ENCODE measurements around the gene C16orf82.

C16orf82 gene

GRCh38 chr16:27029525-27029924 lies 37.2 kb upstream of the C16orf82 start:
- TF ChIP-seq CTCF (IDR thresholded peaks at IDR 0.05; ENCODE audit: low read length, missing control alignments) = no peak
- no peak overlapping the region for H3K4me3 ChIP-seq (replicated peaks; ENCODE audit: low read depth, low read length)
- no peak for DNase-seq (ENCODE audit: low read depth)

DNA sequence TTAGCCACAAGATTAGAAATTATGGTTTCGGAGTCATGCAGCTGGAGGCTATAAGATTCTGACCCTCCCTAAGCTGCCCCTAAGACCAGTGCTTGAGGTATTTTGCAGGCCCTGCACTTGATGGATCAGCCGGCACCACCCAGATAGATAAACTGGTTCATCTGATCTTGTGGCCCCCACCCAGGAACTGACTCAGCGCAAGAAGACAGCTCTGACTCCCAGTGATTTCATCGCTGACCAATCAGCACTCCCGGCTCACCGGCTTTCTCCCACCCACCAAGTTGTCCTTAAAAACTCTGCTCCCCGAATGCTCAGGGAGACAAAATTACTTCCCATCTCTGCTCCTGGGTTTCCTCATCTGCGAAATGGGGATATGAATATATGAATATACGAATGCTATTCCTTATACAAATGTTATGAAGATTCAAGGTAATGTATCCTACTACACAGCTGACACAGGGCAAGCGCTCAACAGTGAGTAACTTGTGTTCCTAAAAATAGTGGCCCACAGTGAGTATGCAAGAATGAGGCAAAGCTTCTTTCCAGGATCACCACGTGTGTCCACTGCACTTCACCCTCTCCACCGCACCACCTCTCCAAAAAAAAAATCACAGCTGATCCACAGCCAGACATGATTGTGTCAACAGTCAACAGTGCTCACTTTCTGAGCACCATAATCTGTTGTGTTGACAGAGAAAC lies 33.3 kb upstream of the C16orf82 start:
- no peak overlapping the region for H3K4me3 ChIP-seq (replicated peaks; ENCODE audit: low read depth, low read length)
- DNase-seq (ENCODE audit: low read depth) = no peak
- TF ChIP-seq CTCF (IDR thresholded peaks at IDR 0.05; ENCODE audit: low read length, missing control alignments) = no peak

DNA sequence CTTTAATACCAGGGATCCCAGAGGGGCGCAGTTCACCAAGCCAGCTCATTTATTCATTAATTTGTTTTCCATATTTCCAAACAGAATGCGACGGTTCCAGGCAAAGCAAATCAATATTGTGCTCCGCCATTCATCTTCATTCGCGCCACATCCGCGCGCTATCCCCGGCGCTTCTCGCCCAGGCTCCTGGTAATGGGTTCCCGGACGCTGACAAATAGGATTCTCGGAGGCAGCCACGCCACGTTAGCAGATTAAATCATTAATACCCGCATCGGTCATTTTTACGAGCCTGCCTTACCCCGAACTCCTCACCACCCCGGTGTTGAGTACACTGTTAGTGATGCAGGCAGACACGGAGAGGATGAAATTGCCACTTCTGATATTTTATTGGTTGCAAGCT lies 26.0 kb upstream of the C16orf82 start:
- DNase-seq (ENCODE audit: low read depth) = no peak
- TF ChIP-seq CTCF (IDR thresholded peaks at IDR 0.05; ENCODE audit: low read length, missing control alignments) = no peak
- no peak overlapping the region for H3K4me3 ChIP-seq (replicated peaks; ENCODE audit: low read depth, low read length)

DNA sequence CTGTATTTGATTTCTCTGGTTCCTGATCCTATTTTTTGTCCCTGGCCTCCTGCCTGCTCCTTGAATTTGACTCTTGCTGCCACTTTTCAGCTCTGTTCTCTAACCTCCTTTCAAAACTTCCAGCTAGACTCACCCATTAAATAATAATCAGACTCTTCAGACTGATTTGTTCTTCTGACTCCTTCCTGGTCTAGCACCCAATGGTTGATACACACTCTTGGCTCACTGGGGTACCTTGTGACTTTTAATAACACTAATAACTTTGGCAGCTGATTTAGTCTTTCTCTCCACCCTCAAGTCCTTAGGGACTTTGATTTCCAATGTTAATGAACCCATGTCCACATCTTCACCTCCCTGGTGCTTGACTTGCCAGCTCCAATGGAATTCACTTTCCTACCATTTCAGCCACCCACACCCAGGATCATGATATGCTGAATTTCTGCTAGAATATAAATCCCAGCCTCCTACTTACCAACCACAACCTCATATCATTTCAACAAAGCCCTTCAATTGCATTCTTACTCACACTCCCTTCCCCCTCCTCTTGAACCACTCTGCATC lies 19.7 kb upstream of the C16orf82 start:
- DNase-seq (ENCODE audit: low read depth) = no peak
- H3K4me3 ChIP-seq (replicated peaks; ENCODE audit: low read depth, low read length) = no peak overlapping the region
- TF ChIP-seq CTCF (IDR thresholded peaks at IDR 0.05; ENCODE audit: low read length, missing control alignments) = no peak

- DNase-seq (ENCODE audit: low read depth) = no peak
- H3K4me3 ChIP-seq (replicated peaks; ENCODE audit: low read depth, low read length) = no peak overlapping the region
- TF ChIP-seq CTCF (IDR thresholded peaks at IDR 0.05; ENCODE audit: low read length, missing control alignments) = no peak
Measured at GRCh38 chr16:27048316-27048715, 18.4 kb upstream of the C16orf82 start.

DNA sequence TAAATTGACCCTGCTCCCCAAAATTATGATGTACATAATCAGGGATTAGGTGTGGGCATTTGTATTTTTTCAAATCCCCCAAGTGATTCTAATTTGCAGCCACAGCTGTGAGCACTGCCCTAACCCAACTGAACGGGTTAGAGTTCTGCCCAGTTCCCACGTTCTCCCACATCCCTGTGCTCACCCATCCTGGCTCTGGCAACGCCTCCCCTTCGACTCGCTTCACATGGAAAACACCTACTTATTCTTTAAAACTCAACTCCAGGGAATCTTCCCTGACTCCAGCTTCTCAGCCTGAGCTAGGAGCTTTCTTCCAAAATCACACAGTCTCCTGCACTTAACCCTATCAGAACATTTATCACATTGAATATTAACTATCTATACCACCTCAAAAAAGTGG lies 17.6 kb upstream of the C16orf82 start:
- no peak overlapping the region for H3K4me3 ChIP-seq (replicated peaks; ENCODE audit: low read depth, low read length)
- no peak for TF ChIP-seq CTCF (IDR thresholded peaks at IDR 0.05; ENCODE audit: low read length, missing control alignments)
- DNase-seq (ENCODE audit: low read depth) = no peak

DNA sequence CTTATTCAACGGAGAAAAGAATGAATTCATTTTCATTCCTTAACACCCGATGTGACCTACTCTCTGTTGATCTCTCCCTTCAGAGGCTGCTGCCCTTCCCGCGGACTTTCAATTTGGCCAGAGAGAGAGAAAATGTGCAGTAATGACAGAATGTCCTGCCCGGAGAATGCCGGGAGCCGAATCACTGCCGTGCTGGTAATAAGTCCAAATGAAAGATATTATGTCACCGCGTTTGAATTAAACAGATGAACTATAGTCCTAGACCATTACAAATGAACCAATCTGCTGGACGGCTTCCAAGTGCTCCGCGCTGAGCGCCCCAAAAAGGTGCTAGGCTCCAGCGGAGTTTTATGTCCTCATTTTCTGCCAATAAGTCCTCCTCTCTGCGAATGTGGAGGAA lies 14.7 kb upstream of the C16orf82 start:
- TF ChIP-seq CTCF (IDR thresholded peaks at IDR 0.05; ENCODE audit: low read length, missing control alignments) = no peak
- H3K4me3 ChIP-seq (replicated peaks; ENCODE audit: low read depth, low read length) = no peak overlapping the region
- DNase-seq (ENCODE audit: low read depth) = no peak

Measured in fibroblast of pulmonary artery (primary cell).